GM12874 (cell line): ENCODE results near the gene ADARB2.

Experiments
- TF ChIP-seq, protein P1 (sequence below): IDR thresholded peaks from 2 replicates; pipeline ENCODE4 v1.5.1; 2011; ENCODE audit warnings: low read depth, mild to moderate bottlenecking, control low read depth, low read length, moderate library complexity; ENCODE audit not compliant: insufficient read depth

ADARB2 gene

DNA sequence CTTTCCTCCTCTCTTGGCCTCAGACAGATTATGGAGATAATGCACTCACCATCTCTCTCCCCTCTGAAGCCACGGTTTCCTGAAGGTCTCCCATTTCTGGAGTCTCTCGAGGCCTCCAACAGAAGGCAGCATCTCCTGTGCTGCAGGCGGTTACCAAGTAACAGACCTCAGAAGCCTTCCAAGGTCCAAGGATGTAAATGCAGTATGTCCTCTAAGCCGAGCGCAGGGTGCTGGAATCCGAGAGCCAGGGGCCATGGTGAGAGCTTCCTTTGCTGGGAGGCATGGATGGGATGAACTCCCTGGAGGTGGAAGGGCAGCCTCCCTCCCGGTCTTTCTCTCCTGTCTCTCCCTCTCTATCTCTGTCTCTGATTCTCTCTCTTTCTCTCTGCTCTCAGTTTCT lies 79.8 kb downstream of the ADARB2 start:
- TF ChIP-seq, protein P1, sequence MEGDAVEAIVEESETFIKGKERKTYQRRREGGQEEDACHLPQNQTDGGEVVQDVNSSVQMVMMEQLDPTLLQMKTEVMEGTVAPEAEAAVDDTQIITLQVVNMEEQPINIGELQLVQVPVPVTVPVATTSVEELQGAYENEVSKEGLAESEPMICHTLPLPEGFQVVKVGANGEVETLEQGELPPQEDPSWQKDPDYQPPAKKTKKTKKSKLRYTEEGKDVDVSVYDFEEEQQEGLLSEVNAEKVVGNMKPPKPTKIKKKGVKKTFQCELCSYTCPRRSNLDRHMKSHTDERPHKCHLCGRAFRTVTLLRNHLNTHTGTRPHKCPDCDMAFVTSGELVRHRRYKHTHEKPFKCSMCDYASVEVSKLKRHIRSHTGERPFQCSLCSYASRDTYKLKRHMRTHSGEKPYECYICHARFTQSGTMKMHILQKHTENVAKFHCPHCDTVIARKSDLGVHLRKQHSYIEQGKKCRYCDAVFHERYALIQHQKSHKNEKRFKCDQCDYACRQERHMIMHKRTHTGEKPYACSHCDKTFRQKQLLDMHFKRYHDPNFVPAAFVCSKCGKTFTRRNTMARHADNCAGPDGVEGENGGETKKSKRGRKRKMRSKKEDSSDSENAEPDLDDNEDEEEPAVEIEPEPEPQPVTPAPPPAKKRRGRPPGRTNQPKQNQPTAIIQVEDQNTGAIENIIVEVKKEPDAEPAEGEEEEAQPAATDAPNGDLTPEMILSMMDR = no peak

GRCh38 chr10:1655367-1655766 lies 82.0 kb downstream of the ADARB2 start:
- TF ChIP-seq, protein P1 = no peak

GRCh38 chr10:1654811-1655356 lies 82.4 kb downstream of the ADARB2 start:
- TF ChIP-seq, protein P1 = no peak

DNA sequence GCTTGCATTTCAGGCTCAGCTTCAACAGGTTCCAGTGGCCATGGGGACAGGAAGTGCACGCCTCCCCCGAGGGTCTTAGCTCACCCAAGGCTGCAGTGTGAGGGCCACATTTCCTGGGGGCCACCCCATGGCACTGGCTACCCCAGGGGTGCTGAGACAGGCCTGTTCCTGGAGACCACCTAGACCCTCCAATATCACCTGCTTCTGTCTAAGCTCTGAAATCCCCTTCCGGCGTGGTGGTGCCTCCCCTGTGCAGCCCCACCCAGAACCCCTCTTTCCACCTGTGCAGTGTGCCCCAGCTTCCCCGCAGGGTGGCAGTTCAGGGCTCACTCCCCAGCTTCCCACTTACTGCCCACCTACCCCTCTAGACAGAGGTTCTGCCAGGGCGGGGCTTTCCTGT lies 83.1 kb downstream of the ADARB2 start:
- TF ChIP-seq, protein P1 = no peak

DNA sequence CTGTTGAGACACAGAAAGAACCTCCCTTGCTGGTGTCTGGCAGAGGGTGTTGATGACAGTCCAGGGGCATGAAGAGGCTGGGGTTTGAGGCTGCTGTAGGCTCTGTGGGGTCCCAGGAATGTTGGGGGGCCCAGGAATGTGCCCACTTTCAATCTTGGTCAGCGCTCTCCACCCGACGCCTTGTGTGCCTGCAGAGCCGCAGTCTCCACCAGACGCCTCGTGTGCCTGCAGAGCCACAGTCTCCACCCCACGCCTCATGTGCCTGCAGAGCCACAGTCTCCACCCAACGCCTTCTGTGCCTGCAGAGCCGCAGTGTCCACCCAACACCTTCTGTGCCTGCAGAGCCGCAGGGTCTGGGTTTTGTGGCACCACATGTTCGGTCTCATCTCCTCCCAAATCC lies 84.0 kb downstream of the ADARB2 start:
- TF ChIP-seq, protein P1 = no peak

DNA sequence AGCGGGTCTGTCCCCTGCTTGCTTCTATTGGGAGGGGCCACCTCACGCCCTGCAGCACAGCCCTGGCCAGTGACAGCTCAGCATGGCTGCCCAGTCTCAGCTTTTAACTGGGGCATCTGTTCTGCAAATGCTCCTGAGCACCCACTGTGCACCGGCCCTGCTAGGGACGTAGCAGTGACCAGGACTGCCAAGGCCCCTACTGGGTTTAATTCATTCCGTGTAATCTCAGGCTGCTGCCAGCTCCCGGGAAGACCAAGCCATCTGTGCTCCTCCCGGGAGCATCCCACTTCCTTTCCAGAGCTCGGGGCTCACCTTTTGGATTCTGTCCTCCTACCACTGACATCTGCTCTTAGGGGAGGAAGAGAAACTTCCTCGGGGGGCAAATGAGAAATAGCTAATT lies 85.2 kb downstream of the ADARB2 start:
- TF ChIP-seq, protein P1 = no peak

DNA sequence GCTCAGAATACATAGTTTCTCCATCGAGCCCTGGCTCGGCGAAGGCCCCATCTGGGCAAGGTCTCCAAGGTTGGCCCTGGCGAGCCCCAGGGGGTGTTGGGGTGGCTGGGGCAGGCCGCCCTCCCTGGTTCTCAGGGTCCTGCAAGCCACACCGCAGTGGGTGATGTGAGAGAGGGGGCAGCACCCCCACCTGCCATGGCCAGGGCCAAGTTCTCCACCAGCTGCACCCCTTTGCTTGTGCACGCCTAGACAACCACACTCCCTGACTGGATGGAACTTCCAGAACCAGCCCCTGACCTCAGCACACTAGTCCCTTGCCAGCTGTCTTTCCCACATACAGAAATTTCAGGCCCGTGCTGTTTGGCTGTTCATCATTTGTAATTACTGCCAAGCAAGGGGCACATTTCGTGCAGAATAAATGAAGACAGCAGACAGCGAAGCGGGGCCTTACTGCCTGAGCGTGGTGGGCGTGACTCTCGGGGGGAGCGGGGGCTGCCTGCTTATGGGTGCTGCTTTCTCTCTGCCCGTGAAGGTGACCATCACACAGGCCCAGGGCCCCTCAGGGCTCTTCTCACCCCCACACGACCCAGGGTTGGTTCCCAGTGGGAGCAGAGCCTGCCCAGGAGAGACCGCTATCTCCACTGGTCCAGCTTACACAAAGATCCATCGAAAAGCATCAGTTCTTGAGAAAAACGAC lies 85.9 kb downstream of the ADARB2 start:
- TF ChIP-seq, protein P1 = no peak
